ENCODE data around the gene IRF5. TPM values are rescaled to one million over a fixed set of nuclear protein-coding genes. Genes with fewer than 3 reads are reported as not detected.
"Not testable (repeated sequence)": the region's sequence is repeated elsewhere in the genome, so short reads cannot be mapped to it uniquely, and the experiment has no call there.

Gene IRF5
- total RNA-seq, 1 donor from 2014 or later: 3.9 TPM

- no peak overlapping the region for H3K27ac Mint-ChIP-seq (ENCODE audit: unreplicated experiment)
- TF ChIP-seq, protein P1, sequence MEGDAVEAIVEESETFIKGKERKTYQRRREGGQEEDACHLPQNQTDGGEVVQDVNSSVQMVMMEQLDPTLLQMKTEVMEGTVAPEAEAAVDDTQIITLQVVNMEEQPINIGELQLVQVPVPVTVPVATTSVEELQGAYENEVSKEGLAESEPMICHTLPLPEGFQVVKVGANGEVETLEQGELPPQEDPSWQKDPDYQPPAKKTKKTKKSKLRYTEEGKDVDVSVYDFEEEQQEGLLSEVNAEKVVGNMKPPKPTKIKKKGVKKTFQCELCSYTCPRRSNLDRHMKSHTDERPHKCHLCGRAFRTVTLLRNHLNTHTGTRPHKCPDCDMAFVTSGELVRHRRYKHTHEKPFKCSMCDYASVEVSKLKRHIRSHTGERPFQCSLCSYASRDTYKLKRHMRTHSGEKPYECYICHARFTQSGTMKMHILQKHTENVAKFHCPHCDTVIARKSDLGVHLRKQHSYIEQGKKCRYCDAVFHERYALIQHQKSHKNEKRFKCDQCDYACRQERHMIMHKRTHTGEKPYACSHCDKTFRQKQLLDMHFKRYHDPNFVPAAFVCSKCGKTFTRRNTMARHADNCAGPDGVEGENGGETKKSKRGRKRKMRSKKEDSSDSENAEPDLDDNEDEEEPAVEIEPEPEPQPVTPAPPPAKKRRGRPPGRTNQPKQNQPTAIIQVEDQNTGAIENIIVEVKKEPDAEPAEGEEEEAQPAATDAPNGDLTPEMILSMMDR (IDR thresholded peaks at IDR 0.05; ENCODE audit: unreplicated experiment): no peak
- H3K4me1 Mint-ChIP-seq (ENCODE audit: unreplicated experiment): peaks cover 20% of the 10 kb centered on the region
- H3K27me3 Mint-ChIP-seq (ENCODE audit: unreplicated experiment): peaks cover 15% of the 10 kb centered on the region
- H3K9me3 Mint-ChIP-seq (ENCODE audit: unreplicated experiment): no peaks in the 10 kb centered on the region
- H3K36me3 Mint-ChIP-seq (ENCODE audit: low read depth, unreplicated experiment): peaks cover 3% of the 10 kb centered on the region
- no peak overlapping the region for H3K4me3 Mint-ChIP-seq (ENCODE audit: unreplicated experiment)
- peak; percentile 30 for DNase-seq (ENCODE audit: low spot score)
Measured at GRCh38 chr7:128911423-128912031, 26.2 kb upstream of the IRF5 start.

DNA sequence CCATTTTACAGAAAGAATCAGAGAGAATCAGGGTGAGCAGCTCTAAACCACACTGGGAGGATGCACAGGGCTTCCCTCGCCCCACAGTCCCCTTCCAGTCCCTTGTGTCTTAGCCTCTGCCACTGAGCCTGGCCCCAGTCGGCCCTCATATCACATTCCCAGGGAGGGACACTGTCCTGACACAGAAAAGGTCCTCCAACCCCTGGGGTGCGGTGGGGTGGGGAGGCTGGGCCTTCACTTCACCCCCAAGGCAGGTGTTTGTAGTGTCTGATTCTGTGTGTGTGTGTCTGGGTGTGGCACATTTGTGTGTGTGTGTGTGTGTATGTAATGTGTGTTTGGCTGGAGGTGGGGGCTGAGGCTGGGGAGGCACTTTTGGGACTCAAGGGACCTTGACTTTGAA, 25.4 kb upstream of the IRF5 start:
- H3K27ac Mint-ChIP-seq (ENCODE audit: unreplicated experiment): no peak overlapping the region
- no peaks in the 10 kb centered on the region for H3K9me3 Mint-ChIP-seq (ENCODE audit: unreplicated experiment)
- H3K27me3 Mint-ChIP-seq (ENCODE audit: unreplicated experiment): peaks cover 19% of the 10 kb centered on the region
- TF ChIP-seq, protein P1 (IDR thresholded peaks at IDR 0.05; ENCODE audit: unreplicated experiment): no peak
- peaks cover 3% of the 10 kb centered on the region for H3K36me3 Mint-ChIP-seq (ENCODE audit: low read depth, unreplicated experiment)
- DNase-seq (ENCODE audit: low spot score): no peak
- H3K4me3 Mint-ChIP-seq (ENCODE audit: unreplicated experiment): no peak overlapping the region
- peaks cover 20% of the 10 kb centered on the region for H3K4me1 Mint-ChIP-seq (ENCODE audit: unreplicated experiment)

- not testable (repeated sequence) for H3K27ac Mint-ChIP-seq (ENCODE audit: unreplicated experiment); H3K4me3 Mint-ChIP-seq (ENCODE audit: unreplicated experiment); H3K36me3 Mint-ChIP-seq (ENCODE audit: low read depth, unreplicated experiment); DNase-seq (ENCODE audit: low spot score); H3K9me3 Mint-ChIP-seq (ENCODE audit: unreplicated experiment)
- Mint-ChIP-seq H3K4me1 (ENCODE audit: unreplicated experiment) (peaks cover 20% of the 10 kb centered on the region), H3K27me3 (ENCODE audit: unreplicated experiment) (peaks cover 22% of the 10 kb centered on the region)
Measured at GRCh38 chr7:128912709-128913495, 24.8 kb upstream of the IRF5 start.

GRCh38 chr7:128913870-128914565, 23.7 kb upstream of the IRF5 start:
- Mint-ChIP-seq H3K4me3 (ENCODE audit: unreplicated experiment) (no peak overlapping the region), H3K27me3 (ENCODE audit: unreplicated experiment) (peaks cover 24% of the 10 kb centered on the region), H3K4me1 (ENCODE audit: unreplicated experiment) (peaks cover 20% of the 10 kb centered on the region), H3K27ac (ENCODE audit: unreplicated experiment) (no peak overlapping the region), H3K36me3 (ENCODE audit: low read depth, unreplicated experiment) (peaks cover 3% of the 10 kb centered on the region), H3K9me3 (ENCODE audit: unreplicated experiment) (no peaks in the 10 kb centered on the region)
- TF ChIP-seq, protein P1 (IDR thresholded peaks at IDR 0.05; ENCODE audit: unreplicated experiment): no peak
- no peak for DNase-seq (ENCODE audit: low spot score)

DNA sequence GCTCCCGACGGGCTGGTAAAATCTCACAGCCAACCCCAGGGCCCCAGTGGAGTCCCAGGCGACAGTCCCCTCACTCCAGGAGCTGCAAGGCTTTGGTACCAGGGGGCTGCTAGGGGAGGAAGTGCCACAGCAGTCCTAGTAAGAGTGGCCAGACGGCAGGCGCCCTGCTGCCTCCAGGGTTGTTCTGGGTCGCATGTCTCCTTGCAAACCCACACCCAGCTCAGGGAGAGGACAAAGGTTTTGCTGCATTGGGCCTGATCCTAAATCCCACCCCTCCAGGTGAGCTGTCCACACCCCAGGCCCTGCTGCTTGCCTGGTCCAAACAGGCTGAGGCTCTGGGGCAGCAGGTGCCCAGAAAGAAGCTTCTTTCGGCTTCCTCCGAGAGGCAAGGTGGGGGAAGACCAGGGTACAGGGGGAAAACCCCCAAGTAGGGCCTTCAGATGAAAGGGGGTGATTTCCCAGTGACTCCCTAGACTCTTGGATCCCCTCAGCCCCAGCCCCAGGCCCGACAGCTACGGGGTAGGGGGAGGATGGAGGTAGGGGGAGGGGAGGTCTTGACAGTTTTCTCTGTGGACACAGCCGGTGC, 23.1 kb upstream of the IRF5 start:
- TF ChIP-seq, protein P1 (IDR thresholded peaks at IDR 0.05; ENCODE audit: unreplicated experiment): no peak
- Mint-ChIP-seq H3K4me1 (ENCODE audit: unreplicated experiment) (peaks cover 17% of the 10 kb centered on the region), H3K36me3 (ENCODE audit: low read depth, unreplicated experiment) (peaks cover 3% of the 10 kb centered on the region), H3K4me3 (ENCODE audit: unreplicated experiment) (no peak overlapping the region), H3K27me3 (ENCODE audit: unreplicated experiment) (peaks cover 24% of the 10 kb centered on the region), H3K27ac (ENCODE audit: unreplicated experiment) (no peak overlapping the region), H3K9me3 (ENCODE audit: unreplicated experiment) (no peaks in the 10 kb centered on the region)
- no peak for DNase-seq (ENCODE audit: low spot score)

Data from endothelial cell (in vitro differentiated cells).